DOHH2 (cell line): Measurements from ENCODE around the gene DPCD.

Source experiments
- H3F3A ChIP-seq: fragments of 200-600 bp; sonication (generic), shearing (Covaris generic); 2 replicates; pipeline ENCODE4 v1.6.0; 2016; ENCODE audit warnings: antibody characterized with exemption, mild to moderate bottlenecking; ENCODE audit not compliant: control insufficient read depth, insufficient read depth
- H3K27ac ChIP-seq: fragments of 200-600 bp; sonication (generic); 2 replicates; pipeline ENCODE4 v1.5.1; 2014; ENCODE audit warnings: low read depth, mild to moderate bottlenecking, low read length, moderate library complexity
- H3K27me3 ChIP-seq: fragments of 200-600 bp; sonication (generic); 2 replicates; pipeline ENCODE4 v1.6.1; 2014; ENCODE audit warnings: mild to moderate bottlenecking, low read length, mixed read lengths; ENCODE audit not compliant: control insufficient read depth
- H3K36me3 ChIP-seq: fragments of 200-600 bp; sonication (generic); 2 replicates; pipeline ENCODE4 v1.6.1; 2014; ENCODE audit warnings: mild to moderate bottlenecking, low read length, moderate library complexity, mixed read lengths; ENCODE audit not compliant: control insufficient read depth
- H3K4me1 ChIP-seq: fragments of 200-600 bp; sonication (generic); 2 replicates; pipeline ENCODE4 v1.6.1; 2014; ENCODE audit warnings: mild to moderate bottlenecking, low read length, mixed read lengths; ENCODE audit not compliant: control insufficient read depth
- H3K4me2 ChIP-seq: fragments of 200-600 bp; sonication (generic); 2 replicates; pipeline ENCODE4 v1.6.0; 2014; ENCODE audit warnings: mild to moderate bottlenecking, low read length, moderate library complexity
- H3K4me3 ChIP-seq: fragments of 200-600 bp; sonication (generic); 2 replicates; pipeline ENCODE4 v1.5.1; 2014; ENCODE audit warnings: mild to moderate bottlenecking, low read length, mixed read lengths
- H3K79me2 ChIP-seq: fragments of 200-600 bp; sonication (generic); 2 replicates; pipeline ENCODE4 v1.6.1; 2014; ENCODE audit warnings: mild to moderate bottlenecking, low read length, mixed read lengths; ENCODE audit not compliant: control insufficient read depth
- H3K9me2 ChIP-seq: fragments of 200-600 bp; sonication (generic); replicated peaks from 2 replicates; pipeline ENCODE4 v1.6.1; 2014; ENCODE audit warnings: mild to moderate bottlenecking, low read length, mixed read lengths; ENCODE audit not compliant: control insufficient read depth
- H3K9me3 ChIP-seq: fragments of 200-600 bp; sonication (generic); 2 replicates; pipeline ENCODE4 v1.6.1; 2014; ENCODE audit warnings: antibody characterized with exemption, low read length, mixed read lengths; ENCODE audit not compliant: control insufficient read depth, insufficient read depth
- H4K20me1 ChIP-seq: fragments of 200-600 bp; sonication (generic); 2 replicates; pipeline ENCODE4 v1.6.0; 2014; ENCODE audit warnings: low read depth, mild to moderate bottlenecking, antibody characterized with exemption, low read length, moderate library complexity; ENCODE audit not compliant: control insufficient read depth, insufficient read depth
- EZH2phosphoT487 ChIP-seq: fragments of 200-600 bp; sonication (generic); IDR thresholded peaks from 2 replicates; pipeline ENCODE4 v1.6.1; 2017; ENCODE audit warnings: borderline replicate concordance, mild to moderate bottlenecking, antibody characterized with exemption, low read length, moderate library complexity, mixed read lengths
- TF ChIP-seq, protein P1 (sequence below): fragments of 200-600 bp; sonication (generic); IDR thresholded peaks from one replicate; pipeline ENCODE4 v1.5.1; 2014; ENCODE audit warnings: antibody characterized with exemption, mild to moderate bottlenecking, low read depth, low read length; ENCODE audit not compliant: poor library complexity, severe bottlenecking

DPCD gene

DNA sequence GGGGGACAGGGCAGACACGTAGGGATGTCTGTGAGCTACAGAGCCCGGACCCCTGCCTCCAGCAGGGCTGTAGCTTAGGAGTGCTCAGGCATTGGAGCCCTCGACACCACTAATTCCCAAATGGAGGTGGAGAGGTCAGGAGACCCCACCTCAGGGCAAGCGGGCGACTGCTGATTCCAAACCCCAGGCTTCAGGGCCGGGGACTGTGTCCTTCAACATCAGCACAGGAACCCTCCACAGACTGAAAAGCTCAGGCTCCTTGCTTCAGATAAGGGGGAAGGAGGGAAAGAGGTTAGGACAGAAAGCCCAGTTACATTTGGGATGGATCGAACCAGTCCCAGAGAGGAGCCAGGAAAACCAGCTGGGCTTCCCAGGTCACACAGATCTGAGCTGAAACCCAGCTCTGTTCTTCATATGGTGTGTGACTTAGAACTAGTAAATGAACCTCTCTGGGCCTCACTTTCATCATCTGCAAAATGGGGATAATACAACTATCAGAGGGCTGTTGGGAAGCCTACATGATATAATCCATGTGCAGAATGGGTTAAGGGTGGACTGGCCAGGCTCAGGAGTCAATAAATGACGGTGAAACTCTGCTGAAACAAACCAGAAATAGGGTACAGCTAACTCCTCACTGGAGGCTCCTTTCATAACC is 16.7 kb upstream of the DPCD start:
- Histone ChIP-seq H3K9me3 (no peaks in the 10 kb centered on the region), H3K4me2 (no peak overlapping the region), H3K36me3 (no peaks in the 10 kb centered on the region), H3K9me2 (no peaks in the 10 kb centered on the region), H3K79me2 (no peaks in the 10 kb centered on the region), H3K27me3 (peaks cover 38% of the 10 kb centered on the region), H3F3A (no peaks in the 10 kb centered on the region), H3K4me3 (no peak overlapping the region), H3K27ac (no peak overlapping the region), H4K20me1 (no peaks in the 10 kb centered on the region; the same call in 1 of the 2 replicates), H3K4me1 (peaks cover 21% of the 10 kb centered on the region)
- TF ChIP-seq, protein P1, sequence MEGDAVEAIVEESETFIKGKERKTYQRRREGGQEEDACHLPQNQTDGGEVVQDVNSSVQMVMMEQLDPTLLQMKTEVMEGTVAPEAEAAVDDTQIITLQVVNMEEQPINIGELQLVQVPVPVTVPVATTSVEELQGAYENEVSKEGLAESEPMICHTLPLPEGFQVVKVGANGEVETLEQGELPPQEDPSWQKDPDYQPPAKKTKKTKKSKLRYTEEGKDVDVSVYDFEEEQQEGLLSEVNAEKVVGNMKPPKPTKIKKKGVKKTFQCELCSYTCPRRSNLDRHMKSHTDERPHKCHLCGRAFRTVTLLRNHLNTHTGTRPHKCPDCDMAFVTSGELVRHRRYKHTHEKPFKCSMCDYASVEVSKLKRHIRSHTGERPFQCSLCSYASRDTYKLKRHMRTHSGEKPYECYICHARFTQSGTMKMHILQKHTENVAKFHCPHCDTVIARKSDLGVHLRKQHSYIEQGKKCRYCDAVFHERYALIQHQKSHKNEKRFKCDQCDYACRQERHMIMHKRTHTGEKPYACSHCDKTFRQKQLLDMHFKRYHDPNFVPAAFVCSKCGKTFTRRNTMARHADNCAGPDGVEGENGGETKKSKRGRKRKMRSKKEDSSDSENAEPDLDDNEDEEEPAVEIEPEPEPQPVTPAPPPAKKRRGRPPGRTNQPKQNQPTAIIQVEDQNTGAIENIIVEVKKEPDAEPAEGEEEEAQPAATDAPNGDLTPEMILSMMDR: no peak
- no peak for TF ChIP-seq EZH2phosphoT487

DNA sequence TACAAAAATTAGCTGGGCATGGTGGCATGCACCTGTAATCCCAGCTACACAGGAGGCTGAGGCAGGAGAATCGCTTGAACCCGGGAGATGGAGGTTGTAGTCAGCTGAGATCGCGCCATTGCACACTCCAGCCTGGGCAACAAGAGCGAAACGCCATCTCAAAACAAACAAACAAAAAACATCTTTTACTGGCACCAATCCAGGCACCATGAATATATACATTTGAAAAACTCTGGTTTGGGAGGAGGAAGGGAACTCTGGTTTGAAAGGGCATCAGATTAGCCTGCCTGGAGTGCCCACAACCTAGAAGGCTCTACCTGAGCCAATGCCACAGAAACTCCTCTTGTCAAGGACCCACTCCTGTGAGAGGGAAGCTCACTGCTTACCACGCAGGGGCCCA is 16.0 kb upstream of the DPCD start:
- Histone ChIP-seq H3K4me2 (no peak overlapping the region), H3K4me1 (peaks cover 15% of the 10 kb centered on the region), H3K4me3 (no peak overlapping the region), H3F3A (no peaks in the 10 kb centered on the region), H3K27ac (no peak overlapping the region), H4K20me1 (peaks cover 2% of the 10 kb centered on the region; the same call in 1 of the 2 replicates), H3K79me2 (no peaks in the 10 kb centered on the region), H3K9me3 (no peaks in the 10 kb centered on the region), H3K27me3 (peaks cover 31% of the 10 kb centered on the region), H3K36me3 (no peaks in the 10 kb centered on the region), H3K9me2 (no peaks in the 10 kb centered on the region)
- TF ChIP-seq, protein P1: no peak
- no peak for TF ChIP-seq EZH2phosphoT487

DNA sequence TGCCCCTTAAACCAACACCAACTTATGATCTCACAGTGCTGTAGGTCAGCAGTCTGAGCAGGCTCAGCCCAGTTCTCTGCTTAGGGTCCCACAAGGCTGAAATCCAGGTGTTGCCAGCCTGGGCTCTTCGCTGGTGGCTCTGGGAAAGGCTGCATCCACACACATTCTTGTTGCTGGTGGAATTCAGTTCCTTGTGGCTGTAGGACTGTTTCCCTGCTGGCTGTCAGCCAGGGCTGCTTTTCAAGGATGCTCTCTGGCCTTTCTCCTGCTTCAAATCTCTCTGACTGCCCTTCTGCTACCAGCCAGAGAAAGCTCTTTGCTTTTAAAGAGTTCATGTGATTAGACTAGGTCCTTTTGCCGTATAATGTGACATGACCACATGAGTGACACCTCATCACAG is 15.3 kb upstream of the DPCD start:
- H3K79me2 ChIP-seq: no peaks in the 10 kb centered on the region
- no peaks in the 10 kb centered on the region for H3F3A ChIP-seq
- TF ChIP-seq, protein P1: no peak
- TF ChIP-seq EZH2phosphoT487: no peak
- H3K4me2 ChIP-seq: no peak overlapping the region
- H3K27ac ChIP-seq: no peak overlapping the region
- H3K36me3 ChIP-seq: no peaks in the 10 kb centered on the region
- peaks cover 15% of the 10 kb centered on the region for H3K4me1 ChIP-seq
- peaks cover 4% of the 10 kb centered on the region; the same call in 1 of the 2 replicates for H4K20me1 ChIP-seq
- no peaks in the 10 kb centered on the region for H3K9me3 ChIP-seq
- H3K4me3 ChIP-seq: no peak overlapping the region
- H3K27me3 ChIP-seq: peaks cover 26% of the 10 kb centered on the region
- no peaks in the 10 kb centered on the region for H3K9me2 ChIP-seq
